Middle frontal gyrus (tissue), 1 donor: ENCODE measurements around the gene FRYL.
"Not testable (repeated sequence)": the region's sequence is repeated elsewhere in the genome, so short reads cannot be mapped to it uniquely, and the experiment has no call there.

Experiments used
- DNase-seq: peaks from one replicate; pipeline ENCODE4 v3.0.0-alpha.2; 2015; ENCODE audit warnings: low spot score; ENCODE audit errors: extremely low spot score

Gene FRYL

DNA sequence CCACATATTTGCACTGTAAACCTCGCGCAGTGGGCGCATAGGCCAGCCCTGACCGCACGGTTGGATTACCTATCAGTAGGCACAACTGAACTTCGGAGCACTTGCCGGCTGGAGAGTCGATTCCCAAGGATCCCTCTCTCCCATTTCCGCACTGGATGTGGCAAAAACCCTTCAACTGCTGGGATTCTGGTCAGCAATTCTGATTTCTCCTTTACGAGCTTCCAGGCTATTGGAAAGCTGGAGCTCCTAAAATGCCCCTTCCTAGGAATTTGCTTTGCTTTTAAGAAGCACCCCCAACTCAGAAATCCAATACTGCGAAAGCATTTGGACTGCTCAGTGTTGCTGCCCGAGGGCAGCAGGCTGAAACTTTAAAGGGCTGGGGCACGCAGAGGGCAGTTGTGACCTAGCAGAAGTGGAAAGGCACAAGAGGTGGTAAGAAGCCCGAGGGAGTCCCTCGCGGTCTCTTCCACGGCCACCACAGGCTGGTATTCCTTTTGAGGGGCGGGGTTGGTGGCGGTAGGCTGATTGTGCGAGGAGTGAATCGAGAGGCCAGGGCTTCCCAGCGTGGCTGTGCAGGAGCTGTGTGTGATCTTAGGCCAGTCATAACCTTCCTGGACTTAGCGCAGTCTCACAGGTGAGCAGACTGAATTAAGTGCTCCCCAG, 288.4 kb downstream of the FRYL start:
- DNase-seq, result no peak

DNA sequence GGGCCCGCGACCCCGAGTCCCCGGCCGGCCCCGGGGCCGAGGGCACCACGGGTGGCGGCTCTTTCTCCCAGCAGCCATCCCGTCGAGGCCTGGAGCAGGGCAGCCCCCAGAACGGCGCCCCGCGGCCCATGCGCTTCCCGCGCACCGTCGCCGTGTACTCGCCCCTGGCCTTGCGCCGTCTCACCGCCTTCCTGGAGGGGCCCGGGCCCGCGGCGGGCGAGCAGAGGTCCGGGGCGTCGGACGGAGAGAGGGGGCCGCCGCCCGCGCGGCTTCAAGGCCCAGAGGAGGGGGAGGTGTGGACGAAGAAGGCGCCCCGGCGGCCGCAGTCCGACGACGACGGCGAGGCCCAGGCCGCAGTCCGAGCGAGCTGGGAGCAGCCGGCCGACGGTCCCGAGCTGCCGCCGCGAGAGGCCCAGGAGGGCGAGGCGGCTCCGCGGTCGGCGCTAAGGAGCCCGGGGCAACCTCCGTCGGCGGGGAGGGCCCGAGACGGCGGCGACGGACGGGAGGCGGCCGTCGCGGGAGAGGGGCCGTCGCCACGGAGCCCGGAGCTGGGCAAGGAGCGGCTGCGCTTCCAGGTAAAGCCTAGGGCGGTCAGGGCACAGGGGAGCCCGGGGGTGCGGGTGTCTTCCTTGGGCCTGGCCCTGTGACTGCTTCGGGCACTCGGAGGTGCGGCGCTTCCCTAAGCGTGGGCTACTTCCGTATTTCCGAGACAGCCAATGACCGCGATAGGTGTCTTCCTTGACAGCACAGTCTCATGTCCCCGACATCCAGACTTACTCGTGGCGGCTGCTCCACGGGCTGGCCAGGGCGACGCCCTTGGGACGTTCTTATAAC, 289.2 kb downstream of the FRYL start:
- DNase-seq, result no peak

DNA sequence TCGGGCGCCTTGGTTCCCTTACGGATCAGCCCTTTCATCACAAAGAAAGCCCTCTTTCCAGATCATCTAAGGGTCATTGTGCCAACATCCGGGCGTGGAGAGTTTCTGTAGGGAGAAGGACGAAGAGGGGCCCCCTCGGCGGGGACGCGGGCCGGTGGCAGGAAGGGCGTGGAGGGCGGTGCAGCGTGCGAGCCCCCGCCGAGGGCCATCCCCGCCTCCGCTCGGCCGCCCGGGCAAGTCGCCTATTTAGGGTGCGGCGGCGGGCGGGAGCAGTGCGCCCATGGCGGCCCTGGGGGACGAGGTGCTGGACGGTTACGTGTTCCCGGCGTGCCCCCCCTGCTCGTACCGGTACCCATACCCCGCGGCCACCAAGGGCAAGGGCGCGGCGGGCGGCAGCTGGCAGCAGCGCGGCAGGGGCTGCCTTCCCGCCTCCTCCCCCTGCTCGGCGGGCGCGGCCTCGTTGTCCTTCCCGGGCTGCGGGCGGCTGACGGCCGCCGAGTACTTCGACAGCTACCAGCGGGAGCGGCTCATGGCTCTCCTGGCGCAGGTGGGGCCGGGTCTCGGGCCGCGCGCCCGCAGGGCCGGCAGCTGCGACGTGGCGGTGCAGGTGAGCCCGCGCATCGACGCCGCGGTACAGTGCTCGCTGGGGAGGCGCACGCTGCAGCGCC, 289.9 kb downstream of the FRYL start, which contains the start of gene ZAR1:
Gene ZAR1 (plus strand): TSS at position 241 of the 668 bp plus-strand sequence. CDS start 40 bp downstream, at position 281.
- DNase-seq, result no peak

DNA sequence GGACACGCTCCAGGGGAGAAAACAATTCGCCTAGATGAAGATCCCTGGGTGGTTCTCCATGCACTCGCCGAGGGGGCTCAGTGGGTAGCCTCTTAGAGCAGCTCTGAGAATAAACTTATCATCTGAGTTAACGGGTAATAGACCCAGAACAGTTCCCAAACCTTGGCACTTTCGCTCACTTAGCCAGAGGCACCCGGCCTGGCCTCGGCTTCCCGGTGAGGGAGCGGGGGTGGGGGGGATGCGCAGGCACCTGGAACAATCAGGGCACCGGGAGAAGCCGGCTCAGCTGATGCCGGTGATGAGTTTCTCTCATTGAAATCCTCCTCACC, 290.4 kb downstream of the FRYL start:
- no peak for DNase-seq

DNA sequence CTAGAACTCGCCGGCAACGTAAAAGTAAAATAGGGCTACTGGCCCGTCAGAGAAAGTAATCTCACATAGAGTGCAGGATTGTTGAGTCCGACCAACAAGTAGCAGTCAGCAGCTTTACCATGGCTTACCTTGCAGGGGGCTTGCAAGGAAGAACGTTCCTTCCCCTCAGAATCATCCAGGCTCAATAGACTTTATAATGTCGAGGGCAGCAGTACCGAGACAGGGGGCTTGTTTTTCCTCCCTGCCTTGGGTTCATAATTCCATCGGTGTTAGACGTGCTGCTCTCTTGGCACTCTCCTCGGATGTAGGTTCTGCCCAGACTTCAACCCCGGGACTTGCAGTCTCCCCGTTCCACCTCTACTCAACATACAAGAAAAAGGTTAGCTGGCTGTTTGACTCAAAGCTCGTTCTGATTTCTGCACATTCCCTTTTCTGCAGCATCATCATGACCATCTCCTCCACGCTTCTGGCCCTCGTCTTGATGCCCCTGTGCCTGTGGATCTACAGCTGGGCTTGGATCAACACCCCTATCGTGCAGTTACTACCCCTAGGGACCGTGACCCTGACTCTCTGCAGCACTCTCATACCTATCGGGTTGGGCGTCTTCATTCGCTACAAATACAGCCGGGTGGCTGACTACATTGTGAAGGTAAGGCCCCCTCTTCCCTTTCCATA, 295.4 kb downstream of the FRYL start:
- DNase-seq, result no peak

DNA sequence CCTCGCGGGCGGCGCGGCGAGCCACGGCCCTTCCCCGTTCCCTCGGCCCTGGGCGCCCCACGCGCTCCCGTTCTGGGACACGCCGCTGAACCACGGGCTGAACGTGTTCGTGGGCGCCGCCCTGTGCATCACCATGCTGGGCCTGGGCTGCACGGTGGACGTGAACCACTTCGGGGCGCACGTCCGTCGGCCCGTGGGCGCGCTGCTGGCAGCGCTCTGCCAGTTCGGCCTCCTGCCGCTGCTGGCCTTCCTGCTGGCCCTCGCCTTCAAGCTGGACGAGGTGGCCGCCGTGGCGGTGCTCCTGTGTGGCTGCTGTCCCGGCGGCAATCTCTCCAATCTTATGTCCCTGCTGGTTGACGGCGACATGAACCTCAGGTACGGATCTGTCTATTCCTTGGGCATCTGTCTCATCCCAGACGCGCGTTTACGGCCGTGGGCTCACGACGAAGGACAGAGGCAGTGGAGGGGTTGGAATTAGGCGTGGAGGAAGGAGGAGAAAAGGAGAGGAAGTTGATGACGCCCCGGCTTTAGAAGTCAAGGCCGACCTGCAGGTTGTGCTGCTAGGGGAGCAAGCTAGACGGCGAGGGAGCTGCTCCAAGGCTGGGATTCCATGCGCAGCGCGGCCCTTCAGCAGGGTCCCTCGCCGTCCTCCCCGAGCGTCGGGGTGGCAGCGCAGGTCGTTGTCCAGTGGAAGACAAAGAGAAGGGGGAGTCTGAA, 296.1 kb downstream of the FRYL start:
- DNase-seq, result no peak

DNA sequence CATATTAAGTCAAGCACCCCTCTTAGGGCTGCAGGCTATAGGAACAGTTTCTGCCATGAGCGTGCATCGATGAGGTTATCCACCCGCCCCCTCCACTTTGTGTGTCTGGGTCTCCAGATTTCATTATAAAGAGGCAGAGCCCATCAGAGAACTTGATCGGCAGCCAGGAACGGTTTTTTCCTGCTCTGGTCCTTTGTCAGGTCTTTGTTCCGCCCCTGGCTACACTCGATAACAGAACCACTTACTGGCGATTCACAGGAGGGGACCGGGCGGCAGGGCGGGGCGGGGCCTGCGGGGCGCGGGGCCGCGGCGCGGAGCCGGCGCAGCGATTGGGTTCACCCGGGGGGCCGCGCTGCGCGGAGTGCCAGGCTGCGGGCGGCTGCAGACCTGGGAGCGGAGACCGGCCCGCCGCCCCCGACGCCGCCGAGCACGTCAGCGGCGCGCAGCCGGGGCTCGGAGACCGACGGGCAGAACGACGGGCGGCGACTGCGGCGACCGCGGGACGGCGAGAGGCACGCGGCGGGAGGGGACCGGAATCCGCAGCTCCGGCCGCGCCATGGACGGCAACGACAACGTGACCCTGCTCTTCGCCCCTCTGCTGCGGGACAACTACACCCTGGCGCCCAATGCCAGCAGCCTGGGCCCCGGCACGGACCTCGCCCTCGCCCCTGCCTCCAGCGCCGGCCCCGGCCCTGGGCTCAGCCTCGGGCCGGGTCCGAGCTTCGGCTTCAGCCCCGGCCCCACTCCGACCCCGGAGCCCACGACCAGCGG, 296.9 kb downstream of the FRYL start, which contains the start of gene SLC10A4:
Gene SLC10A4 (plus strand): TSS at position 338 of the 771 bp plus-strand sequence. CDS start 219 bp downstream, at position 557.
- no peak for DNase-seq

DNA sequence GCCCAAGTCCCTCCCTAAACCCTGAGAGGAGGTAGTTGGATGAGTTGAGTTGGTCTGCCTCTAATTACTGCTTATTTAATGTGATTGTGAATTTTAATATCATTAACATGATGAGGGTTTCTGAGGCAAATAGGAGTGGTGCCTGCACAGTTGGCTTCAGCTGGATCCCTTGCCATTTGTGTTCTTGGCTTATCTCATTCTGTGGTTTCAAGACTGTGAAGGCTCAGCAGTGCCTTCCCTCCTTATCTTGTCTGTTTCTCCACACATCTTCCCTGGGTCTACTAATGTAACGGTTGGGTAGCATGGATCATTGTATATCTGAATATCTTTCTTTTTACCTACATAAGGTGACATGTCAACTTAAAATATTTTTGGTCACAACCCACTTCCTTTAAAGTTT, 298.5 kb downstream of the FRYL start:
- DNase-seq, result no peak

DNA sequence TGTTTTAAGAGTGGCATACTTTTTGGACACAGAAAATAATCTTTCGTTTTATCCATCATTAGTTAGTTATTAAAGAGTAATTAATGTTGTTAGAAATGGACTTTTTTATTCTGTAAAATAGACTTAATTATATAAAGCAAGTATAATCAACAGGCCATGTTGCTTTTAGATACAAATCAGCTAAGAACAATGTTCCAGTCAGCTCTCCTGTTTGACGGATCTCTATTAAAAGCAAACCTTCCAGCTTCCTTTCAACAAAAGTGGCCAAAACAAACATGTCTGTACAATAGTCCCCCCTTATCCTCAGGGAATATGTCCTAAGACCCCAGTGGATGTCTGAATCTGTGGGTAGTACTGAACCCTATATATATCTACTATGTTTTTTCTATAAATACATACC, 301.8 kb downstream of the FRYL start:
- DNase-seq, result no peak

DNA sequence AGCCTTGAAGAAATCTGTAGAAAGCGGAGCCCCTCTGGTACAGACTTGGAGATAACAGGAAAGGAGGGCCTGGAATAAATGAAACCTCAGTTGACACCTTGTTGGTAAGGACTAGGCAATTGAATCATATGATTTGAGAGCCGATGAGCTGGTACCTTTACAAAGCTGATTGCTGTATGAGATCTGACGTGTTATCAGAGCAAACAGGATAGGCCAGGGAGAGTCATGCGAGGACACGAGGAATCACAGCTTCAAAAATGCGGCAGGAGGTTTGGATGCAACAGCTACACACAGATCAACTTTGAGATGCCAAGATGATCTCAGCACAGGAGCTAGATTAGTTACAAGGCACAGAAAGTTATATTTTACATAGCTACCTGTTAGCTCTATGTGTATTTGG, 304.3 kb downstream of the FRYL start:
- no peak for DNase-seq

DNA sequence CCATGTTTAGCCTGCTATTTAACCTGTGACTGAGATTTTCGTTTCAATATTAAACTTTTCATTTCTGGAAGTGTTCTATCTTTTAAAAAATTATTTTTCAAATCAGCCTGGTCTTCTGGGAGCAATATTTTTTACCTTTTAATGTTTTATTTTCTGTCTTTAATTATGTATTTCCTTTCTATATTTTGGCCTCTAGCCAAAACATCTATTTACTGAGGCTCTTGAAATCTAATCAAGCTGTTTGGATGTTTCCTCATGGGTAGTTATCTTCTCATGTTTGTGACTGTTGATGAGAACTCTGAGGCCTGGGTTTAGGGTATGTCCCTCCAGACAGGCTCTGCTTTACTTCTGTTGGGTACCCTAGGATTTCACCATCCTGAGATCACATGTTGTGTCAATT, 307.3 kb downstream of the FRYL start:
- no peak for DNase-seq

DNA sequence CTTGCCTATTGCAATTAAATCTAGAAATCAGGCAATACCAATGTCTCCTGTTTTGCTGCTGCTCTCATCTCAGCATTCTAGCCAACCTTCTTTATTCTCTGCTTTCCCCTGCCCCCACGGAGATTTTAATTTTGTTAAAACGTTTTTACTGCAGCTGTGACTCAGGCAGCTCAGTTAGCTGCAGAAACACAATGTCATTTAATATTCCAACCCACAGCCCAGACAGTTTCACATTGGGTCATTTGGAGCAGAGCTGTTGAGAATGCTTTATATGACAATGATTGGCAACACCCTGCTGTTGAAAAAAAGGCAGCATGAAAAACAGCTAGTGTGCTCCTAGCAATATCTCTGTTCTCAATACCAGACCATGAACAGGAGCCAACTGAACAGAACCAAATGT, 309.5 kb downstream of the FRYL start:
- DNase-seq, result peak; percentile 13

DNA sequence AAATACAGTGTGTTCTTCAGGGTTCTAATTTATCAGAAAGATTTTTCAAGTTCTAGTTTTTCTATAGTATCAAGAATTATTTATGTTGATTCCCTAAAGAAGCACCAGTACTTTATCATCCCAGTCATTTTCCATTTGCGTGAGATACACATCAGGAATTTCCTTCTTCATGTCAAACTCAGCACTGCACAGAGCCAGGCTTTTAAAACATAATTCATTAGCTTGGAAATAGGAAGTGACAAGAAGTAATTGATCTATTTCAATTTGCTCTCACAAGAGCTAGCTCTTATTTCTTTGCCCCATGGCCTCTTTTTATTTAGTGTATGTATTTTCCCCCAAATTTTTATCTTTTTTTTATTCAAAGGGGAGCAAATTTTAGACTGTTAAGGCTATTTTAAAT, 309.9 kb downstream of the FRYL start:
- DNase-seq, result no peak

DNA sequence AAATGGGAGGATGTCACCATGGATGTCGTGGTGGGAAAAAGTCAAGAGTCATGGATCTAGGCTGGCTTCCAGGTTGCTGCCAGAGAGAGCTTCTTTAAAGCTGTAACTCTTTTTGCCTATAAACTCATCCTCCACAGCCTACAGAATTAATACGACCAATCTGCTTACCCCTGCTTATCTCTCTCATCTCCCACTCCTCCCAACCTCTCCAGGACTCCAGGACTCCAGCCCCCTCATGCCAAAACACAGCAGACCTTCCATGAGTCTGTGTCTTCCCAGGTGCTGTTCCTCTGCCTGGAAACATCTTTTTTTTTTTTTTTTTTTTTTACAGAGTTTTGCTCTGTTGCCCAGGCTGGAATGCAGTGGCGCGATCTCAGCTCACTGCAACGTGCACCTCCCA, 312.2 kb downstream of the FRYL start:
- DNase-seq, result no peak

DNA sequence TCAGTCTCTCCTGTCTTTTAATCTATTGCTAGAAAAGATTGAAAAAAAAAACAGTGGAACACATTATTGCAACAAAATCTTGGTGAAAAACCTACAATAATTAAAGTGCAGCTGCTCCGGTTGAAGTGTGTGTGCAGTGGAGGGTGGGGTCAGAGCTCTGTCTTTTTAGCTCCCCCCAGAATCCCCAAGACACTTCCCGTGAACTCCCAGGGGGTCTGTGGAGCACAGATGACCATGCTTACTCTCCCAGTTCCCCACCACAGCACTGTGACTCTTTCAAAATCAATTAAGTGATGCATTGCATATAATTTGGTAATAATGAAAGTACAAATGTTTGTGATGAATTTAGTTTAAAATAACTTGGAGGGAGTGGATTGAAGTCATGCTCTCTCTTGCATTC, 312.6 kb downstream of the FRYL start:
- DNase-seq, result no peak

DNA sequence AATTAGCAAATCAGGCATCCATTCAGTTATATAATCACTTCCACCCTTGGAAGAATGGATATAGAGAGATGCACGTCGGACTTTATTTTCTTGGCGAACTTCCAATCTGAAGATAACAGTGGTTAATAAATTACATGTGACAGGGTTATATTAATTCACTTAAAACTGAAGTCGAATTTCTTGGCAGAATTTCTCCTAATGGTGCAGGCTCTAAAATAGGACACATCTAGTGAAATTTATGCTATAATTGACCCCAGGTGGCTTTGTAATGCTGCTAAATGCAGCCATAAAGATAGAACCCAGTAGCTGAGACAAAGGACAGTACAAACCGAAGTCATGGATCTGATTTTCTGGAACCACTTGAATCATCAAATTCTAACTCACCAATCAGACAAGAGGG, 317.7 kb downstream of the FRYL start:
- DNase-seq, result no peak

DNA sequence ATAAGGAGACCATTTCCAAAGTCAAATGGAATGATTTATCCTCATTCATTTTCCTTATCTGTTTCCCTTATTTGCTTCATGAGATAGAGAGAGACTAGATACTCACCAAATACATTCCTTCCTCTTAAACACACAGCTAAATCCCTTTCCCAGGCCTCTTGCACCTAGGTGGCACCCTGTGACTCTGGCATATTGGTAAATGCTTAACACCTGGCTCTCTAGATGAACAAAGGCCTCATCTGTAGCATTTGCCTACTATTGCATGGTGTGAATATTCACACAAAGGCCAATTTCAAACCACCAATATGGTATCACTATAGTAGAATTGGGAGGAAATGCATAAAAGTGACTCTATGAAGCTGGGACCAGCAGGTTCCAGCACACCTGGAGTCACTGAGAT, 319.1 kb downstream of the FRYL start:
- DNase-seq, result no peak

DNA sequence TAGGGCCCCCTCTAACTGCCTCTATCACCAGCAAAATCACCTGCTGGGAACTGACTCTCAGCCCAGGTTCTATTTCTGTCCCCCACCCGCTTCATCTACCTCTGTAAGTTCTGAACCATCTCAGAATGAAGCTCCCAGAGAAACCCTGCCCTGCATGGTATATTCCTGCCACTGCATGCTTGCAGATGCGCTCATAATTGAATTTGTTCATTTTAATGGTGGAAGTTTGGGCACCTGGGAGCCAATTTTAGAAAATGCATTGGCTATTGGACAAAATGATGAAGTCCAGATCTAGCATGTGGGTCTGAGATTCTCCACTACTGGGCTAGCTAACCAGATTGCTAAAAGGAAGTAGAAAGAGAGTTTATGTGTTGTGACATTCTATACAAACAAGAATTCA, 325.5 kb downstream of the FRYL start:
- no peak for DNase-seq

DNA sequence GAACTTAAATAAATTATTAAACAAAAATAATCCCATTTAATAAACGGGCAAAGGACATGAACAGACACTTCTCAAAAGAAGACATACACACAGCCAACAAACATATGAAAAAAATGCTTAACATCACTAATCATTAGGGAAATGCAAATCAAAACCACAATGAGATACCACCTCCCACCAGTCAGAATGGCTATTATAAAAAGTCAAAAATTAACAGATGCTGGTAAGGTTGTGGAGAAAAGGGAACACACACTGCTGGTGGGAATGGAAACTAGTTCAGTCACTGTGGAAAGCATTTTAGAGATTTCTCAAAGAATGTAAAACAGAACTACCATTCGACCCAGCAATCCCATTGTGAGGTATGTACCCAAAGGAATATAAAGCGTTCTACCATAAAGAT, 328.4 kb downstream of the FRYL start:
- not testable (repeated sequence) for DNase-seq

DNA sequence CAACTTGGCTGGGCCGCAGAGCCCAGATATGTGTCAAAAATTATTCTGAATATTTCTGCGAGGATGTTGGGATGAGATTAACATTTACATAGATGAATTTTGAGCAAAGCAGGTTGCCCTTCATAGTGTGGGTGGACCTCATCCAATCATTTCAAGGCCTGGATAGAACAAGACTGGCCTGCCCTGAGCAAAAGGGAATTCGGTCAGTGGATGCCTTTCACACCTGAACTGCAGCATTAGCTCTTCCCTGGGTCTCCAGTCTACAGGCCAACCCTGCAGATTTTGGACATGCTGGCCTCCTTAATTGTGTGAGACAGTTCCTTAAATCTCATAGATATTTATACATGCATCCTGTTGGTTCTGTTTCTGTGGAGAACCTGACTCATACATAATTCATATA, 329.3 kb downstream of the FRYL start:
- DNase-seq, result no peak
